ENCODE data around the gene POLG. TPM values are rescaled to one million over a fixed set of nuclear protein-coding genes. Genes with fewer than 3 reads are reported as not detected.

Gene POLG
- total RNA-seq, result 10 to 100 TPM; 61.3 to 76.6 TPM

GRCh38 chr15:89334510-89335297 is at the start of gene POLG:
Gene POLG (minus strand): TSS chr15:89334824. CDS start chr15:89333754, 1,070 bp downstream.

Small RNA genes within 50 kb of the gene (small RNA-seq; reads per million reads assigned to genes)
- gene MIR6766, result 0 reads per million in 2 donors

Other genes starting within 250 kb of the POLG start
- gene ABHD2, start 246.4 kb downstream of the POLG start, total RNA-seq, result 10 to 100 TPM; 47.1 to 79.9 TPM
- under 1 TPM in 1 of 2 donors, not detected in 1; under 0.01 TPM for gene RLBP1, start 113.2 kb downstream of the POLG start, total RNA-seq
- gene FANCI, start 90.8 kb downstream of the POLG start, total RNA-seq, result 10 to 100 TPM; 37.5 to 73.9 TPM
- under 1 TPM in 1 of 2 donors, not detected in 1; 0.69 TPM for gene RHCG, start 161.8 kb upstream of the POLG start, total RNA-seq
- gene TICRR, start 240.6 kb upstream of the POLG start, total RNA-seq, result 10 to 100 TPM in 1 of 2 donors, 1 to 10 TPM in 1; 5.2 to 12.0 TPM